NCI-H1436 treated with DMSO at 0.1 percent for 48 hours (cell line): ENCODE data around the gene LRRC46.

Source experiments
- DNase-seq: peaks from one replicate; lab custom pipeline; 2025; lab: John Stamatoyannopoulos, UW

LRRC46 gene

DNA sequence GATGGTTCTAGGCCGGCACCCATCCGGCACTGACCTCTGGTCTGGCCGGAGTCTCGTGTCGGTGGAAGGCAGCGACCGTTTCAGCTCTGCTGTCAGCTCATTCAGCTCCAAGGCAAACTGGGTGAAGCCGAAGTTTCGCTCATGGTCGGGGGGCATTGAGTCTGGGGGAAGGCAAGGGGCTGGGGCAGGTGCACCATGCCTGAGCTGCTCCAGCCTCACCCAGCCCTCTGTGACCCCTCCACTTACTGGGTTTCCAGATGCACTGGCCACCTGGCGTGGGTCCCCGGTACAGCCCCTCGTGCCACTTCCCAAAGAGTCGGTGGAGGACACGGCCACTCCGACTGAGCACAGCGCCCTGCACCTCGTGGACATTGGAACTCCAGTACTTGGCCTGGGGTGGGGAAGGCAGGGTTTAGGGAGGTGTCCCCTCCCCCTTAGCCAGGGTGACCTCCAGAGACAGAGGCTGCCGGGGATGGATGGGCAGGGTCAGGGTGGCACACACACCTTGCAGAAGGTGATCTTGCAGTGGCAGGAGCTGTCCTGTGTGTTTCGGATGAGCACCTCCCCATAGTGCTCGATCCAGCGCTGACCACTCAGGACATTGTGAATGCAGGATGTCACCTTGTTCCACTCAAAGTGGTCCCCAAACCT is 22.5 kb upstream of the LRRC46 start:
- no peak for DNase-seq

DNA sequence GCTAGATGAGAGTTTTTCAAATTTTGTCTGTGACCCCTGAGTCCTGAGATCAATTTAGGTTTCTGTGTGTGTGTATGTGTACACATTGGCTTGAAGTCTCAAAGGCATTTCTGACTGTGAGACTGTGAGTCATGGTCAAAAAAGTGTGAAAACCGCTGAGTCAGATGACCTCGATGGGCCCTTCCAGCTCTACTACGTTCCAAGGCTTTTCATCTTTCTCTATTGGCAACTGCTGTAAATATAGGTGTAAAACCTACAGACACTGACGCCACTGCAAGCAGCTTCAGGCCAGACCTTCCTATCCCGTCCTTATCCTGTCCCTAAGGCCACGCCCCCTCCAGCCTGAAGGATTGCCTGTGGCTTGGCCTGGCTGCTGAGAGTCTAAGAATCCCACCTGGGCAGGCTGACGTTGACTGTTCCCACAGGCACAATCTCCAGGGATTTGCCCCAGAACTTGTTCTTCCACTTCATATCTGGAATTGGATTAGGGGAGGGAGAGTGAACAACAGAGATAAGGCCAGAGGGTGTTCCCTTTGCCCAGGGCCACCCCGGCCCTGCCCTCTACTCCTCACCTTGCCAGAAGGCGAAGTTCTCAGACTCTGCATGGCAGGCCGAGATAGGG is 21.2 kb upstream of the LRRC46 start:
- no peak for DNase-seq

DNA sequence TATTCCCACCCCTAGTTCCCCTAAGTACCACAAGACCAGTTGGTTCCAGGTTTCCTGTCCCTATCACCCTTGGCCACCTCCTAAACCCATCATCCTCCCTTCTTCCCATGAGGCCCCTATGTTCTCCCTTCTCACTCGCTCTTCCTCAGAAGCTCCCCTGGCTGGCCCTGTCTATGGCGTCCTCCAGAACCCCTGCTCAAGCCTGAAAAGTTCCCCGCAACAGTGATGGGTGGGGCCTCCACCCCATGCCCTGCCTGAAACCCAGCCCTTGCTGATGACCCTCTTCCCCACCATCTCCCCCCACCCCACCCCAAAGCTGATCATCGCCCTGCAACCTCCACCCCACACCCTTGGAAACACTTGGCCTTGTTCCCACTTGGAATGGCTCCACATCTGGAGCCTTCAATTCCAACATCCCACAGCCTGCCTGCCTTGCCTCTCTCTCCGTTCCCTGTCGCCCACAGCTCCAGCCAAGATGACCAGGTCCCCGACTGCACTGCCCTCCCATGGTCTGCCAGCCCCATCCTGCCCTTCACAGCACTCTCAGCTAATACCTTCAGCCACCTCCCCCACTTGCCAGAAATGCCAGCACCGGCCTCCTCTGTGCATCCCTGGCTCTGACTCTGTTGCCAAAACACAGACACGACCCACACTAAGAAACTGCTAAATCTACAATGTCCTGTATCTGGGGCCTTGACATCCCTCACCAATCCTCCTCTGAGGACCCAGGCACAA is 20.4 kb upstream of the LRRC46 start:
- DNase-seq: no peak

DNA sequence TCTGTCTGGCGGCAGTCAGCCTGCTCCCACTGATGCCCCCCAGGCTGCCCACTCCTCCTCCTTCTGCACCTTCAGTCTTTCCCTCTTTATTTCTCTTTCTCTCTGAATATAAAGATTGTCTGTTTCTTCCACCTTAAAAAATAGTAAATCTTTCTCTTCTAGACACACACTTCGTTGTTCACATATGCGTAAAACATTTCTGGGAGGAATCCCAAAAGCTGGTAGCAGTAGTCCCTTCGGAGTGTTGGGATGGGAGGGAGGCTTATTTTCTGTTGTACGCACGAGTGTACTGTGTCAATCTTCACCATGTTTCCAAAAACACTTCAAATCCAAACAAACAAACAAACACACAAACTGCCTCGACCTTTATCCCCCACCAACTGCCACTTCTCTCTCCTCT is 19.8 kb upstream of the LRRC46 start:
- no peak for DNase-seq

GRCh38 chr17:47812146-47812920 is 19.1 kb upstream of the LRRC46 start:
- no peak for DNase-seq

GRCh38 chr17:47813077-47813476 is 18.4 kb upstream of the LRRC46 start:
- no peak for DNase-seq

- no peak for DNase-seq
Observed at GRCh38 chr17:47813512-47814031, 17.9 kb upstream of the LRRC46 start.

DNA sequence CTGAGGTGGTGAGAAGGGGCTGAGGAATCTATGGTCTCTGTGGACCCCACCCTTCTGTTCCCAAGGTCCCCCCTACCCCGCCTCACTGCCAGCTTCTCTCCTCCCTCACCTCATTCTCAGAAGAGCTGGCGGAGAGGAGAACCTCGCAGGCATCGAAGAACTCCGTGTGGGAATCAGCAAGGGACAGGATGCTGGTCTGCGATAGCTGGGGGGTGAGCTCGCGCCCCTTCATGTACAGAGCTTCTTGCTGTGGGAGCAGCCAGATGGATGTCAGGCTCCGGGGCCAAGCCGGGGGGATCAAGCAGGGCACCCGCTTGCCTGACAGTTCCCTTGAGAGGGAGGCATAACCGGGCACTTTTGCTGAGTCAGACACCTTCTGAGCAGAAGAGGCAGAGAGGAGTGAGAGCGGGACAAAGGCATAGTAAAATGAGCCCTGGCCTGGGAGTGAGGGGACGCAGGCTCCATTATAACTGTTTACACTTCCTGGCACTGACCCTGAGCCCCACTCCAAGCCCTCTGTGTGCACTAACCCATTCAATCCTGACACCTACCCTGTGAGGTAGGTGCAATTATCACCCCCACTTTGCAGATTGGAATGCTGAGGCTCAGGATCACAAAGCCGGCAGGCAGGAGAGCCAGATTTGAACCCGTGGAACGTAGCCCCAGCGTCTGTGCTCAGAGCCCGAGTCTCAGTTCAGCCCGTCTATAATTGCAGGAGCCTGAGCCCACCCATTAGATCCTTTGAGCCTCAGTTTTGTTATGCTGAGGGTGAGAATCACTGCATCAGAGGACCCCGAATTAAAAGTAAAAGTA is 16.2 kb upstream of the LRRC46 start:
- DNase-seq: no peak

- DNase-seq: no peak
Observed at GRCh38 chr17:47816111-47816735, 15.2 kb upstream of the LRRC46 start.

- DNase-seq: no peak
Observed at GRCh38 chr17:47816947-47817346, 14.5 kb upstream of the LRRC46 start.

DNA sequence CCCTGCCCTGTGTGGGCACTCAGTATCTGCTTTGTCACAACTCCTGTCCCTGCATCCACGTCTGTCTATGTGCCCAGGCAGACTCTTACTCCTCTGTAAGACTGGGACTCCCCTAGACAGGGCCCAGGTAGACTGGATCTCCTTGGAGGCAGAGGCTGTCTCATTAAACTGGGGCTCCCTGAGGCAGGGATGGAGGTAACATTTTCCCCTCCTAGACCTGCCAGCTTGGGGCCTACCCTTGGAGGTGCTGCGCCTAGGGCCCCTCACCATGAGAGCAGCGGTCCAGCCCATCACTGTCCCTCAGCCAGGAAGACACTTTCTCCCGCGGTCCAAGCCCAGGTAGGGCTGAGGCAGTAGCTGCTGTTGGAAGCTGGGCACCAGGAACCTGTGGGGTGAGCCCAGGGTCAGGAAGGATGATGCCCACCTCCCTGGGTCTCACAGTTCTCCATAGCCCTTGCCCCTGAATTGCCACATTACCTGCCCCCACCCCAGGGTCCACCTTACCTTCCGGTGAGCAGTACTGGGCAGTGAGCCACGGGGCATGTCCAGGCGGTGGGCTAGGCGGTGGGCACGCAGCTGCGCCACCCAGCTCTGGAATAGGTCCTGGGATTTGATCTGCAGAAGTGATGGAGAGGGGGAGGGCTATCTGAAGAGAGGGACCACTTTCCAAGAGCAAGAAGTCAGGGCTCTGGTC is 13.3 kb upstream of the LRRC46 start:
- DNase-seq: no peak

DNA sequence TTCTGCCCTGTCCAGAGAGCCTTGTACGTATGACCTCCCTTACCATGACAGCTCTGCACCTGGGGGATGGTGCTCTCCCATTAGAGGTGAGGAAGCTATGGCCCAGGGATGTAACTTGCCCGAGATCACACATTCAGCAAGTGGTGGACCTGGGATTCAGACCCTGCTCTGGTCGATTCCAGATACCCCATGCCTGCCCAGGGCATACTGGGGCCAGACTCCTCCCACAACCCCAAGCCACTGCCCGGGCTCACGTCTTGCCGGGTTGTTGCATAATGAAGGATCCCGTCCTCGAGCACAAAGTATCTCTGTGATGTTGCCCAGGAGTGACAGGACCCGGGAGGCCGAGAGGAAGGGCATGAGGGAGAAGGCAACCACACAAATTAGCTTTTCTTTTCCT is 12.0 kb upstream of the LRRC46 start:
- DNase-seq: no peak

DNA sequence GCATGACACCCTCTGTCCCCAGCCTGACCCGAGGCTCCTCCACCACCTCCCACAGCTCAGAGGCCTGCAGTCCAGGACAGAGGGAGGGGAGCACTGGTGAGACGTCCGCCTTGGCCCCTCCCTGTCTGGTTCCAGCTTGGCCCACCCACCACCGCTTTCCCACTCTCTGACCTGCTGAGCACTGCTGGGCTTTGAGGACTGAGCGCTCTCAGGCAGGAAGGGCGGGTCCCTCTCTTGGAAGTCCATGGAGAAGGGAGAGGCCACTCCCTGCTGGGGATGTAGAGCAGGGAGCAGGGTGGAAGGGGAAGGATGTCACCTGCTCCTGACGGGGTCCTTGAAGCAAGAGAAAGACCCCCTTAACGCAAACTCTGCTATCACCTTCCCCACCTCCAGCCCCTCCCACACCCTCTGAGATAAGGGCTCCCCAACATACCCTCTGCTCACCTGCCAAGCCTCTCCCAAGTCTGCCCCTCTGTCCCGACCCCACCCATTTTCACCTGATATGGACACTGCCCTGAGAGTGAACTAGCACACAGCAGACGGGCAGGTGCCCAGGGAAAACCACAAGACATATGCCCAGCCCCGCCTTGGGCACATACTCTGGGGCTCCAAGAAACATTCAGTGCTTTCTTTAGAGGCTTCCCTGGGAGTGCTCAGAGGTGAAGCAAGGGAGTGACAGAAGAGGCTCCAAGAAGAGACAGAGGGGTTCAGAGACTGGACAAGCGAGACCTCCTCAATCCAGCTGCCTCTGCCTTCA is 11.3 kb upstream of the LRRC46 start:
- DNase-seq: no peak

- DNase-seq: no peak
Observed at GRCh38 chr17:47821031-47821423, 10.4 kb upstream of the LRRC46 start.

DNA sequence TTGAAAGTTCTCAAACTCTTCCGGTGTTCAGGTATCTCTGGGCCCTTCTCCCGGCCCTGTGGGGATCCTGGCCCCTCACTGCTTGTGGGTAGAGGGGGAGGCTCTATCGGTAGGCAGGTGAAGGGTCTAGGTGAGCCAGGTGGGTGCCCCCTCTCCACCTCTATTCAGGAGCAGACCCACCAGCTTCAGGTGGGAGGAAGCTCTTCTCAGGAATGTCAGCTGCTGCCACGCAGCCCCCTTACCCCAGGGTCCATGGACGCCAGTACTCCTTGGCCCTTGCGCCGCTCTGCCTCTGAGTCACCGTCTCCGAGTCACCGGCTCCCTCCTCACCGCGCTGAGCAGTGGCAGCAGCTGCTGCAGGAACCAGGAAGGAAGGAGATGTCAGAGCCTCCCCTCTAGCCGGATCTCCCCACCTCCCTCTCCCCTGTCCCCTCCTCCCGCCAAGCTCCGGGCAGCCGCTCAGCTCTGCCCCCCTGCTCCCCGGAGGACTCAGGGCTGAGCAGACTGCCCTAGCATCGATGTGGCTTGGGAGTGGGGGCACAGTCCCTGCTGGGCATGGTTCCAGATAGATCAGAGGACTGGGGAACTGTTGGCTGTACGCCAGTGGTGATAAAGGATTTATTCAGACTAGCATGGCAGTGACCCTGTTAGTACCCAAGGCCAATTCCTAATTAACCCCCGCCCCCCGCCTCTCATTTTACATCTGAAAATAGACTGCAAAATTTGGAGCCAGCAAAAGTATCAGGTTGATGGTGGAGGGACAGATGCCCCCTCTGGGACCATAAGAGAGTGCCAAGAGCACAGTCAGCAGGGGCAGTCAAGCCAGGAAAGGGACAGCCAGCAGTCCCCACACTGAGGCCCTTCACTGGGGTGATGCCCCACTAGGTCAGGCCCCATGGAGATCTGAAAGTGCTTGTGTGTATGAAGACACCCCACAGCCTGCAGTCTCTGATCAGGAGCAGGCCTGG is 9.8 kb upstream of the LRRC46 start, which contains the start of gene OSBPL7:
Gene OSBPL7, minus strand, starts transcription at position 371 of the 968 bp plus-strand sequence. CDS start 1,516 bp downstream, outside the sequence.
- peak; percentile 57 for DNase-seq

DNA sequence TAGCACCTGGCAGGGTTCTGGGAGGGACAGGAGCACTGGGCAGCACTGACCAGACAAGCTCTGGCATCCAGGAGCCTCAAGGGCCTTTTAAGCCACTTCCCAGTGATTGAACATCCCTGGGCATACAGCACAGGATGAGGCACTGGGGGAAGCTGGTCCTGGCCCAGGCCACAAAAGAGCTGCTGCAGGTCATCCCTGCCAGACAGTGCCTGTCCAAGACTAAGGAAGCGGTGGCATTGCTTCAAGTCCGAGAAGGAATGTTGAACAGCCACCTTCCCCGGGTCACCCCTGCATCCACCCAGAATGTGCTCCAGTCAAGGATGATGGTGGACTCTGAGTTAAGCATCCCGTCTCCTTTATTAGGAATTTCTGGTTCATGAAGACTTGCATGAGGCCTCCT is 8.7 kb upstream of the LRRC46 start:
- DNase-seq: no peak

DNA sequence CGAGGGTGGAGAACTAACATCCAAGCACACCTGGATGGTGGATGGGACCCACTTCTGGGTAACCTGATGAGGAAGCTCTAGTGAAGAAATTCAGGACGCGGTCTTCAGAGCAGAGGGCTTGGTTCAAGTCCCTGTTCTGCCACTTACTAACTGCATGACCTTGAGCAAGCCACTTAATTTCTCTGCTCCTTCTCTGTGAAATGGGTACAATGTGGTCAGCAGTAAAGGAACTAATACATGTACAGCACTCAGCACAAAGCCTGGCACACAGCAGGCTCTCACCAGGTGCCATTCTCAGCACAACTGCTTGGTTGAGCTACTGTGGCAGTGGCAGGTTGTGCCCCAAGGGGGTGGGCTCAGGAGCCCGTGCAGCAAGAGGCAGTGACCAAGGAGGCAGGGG is 8.0 kb upstream of the LRRC46 start:
- no peak for DNase-seq

GRCh38 chr17:47829870-47830269 is 1.6 kb upstream of the LRRC46 start:
- no peak for DNase-seq
